GM19099 (cell line): ENCODE results near the gene RIOK3.

ENCODE experiments used
- POLR2A ChIP-seq: IDR thresholded peaks from 3 replicates; pipeline ENCODE4 v1.6.1; 2011; ENCODE audit warnings: low read depth; ENCODE audit not compliant: insufficient read length; ENCODE audit errors: extremely low read depth

Gene RIOK3

DNA sequence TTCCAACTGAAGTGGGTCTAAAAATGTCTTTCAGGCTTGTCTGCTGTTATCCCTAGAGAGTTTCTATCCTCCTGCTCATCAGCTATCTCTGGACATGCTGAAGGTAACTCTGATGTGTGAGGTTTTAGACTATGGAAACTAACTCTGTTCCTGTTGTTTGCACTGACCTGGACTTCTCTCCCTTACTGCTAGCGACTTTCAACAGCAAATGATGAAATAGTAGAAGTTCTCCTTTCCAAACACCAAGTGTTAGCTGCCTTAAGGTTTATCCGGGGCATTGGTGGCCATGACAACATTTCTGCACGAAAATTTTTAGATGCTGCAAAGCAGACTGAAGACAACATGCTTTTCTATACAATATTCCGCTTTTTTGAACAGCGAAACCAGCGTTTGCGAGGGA is 77.1 kb downstream of the RIOK3 start:
- no peak for TF ChIP-seq POLR2A

DNA sequence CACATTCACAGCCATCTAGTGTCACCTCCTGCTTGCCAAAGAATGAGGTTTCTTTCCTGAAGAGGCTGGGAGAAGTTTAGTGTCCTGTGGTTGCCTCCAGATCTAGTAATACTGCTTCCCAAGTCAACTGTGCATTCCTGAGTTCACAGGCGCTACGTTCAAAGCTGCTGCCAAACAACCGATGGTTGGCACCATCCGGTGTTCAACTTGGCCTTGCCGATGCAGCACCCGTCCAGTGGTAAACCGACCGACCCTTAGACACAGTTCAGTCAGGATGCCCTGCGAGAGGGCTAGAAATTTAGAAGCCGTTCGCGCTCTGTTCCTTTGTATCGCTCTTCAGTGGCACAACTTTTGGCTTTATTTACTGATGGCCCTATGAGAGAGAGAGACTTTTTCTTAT is 78.8 kb downstream of the RIOK3 start:
- TF ChIP-seq POLR2A = no peak
